H9 (cell line): ENCODE data around the gene PARD3. TPM values are rescaled to one million over a fixed set of nuclear protein-coding genes. Genes with fewer than 3 reads are reported as not detected.

ENCODE experiments used
- DNase-seq: peaks from one replicate; pipeline ENCODE4 v3.0.0-alpha.2; 2017
- H2AFZ ChIP-seq: one replicate; pipeline ENCODE4 v1.6.1; 2013; ENCODE audit warnings: mild to moderate bottlenecking, low read length, control low read depth, moderate library complexity
- H2AK5ac ChIP-seq: 2 replicates; pipeline ENCODE4 v1.6.1; 2013; ENCODE audit warnings: low read length, control low read depth, mixed read lengths; ENCODE audit not compliant: insufficient read length
- H2BK120ac ChIP-seq: one replicate; pipeline ENCODE4 v1.6.1; 2013; ENCODE audit warnings: low read depth, mild to moderate bottlenecking, low read length, control low read depth, inconsistent platforms; ENCODE audit not compliant: poor library complexity, severe bottlenecking
- H2BK12ac ChIP-seq: 2 replicates; pipeline ENCODE4 v1.6.1; 2013; ENCODE audit warnings: low read length, control low read depth, mixed read lengths, low read depth; ENCODE audit not compliant: insufficient read length
- H2BK15ac ChIP-seq: 2 replicates; pipeline ENCODE4 v1.6.1; 2013; ENCODE audit warnings: low read depth, low read length, control low read depth
- H2BK20ac ChIP-seq: one replicate; pipeline ENCODE4 v1.6.1; 2013; ENCODE audit warnings: low read depth, mild to moderate bottlenecking, low read length, control low read depth, inconsistent platforms; ENCODE audit not compliant: poor library complexity, severe bottlenecking
- H2BK5ac ChIP-seq: 2 replicates; pipeline ENCODE4 v1.6.1; 2013; ENCODE audit warnings: low read length, control low read depth, mixed read lengths; ENCODE audit not compliant: insufficient read length
- H3K14ac ChIP-seq: 2 replicates; pipeline ENCODE4 v1.6.1; 2013; ENCODE audit warnings: low read length, control low read depth; ENCODE audit not compliant: insufficient read depth
- H3K18ac ChIP-seq: 2 replicates; pipeline ENCODE4 v1.6.1; 2013; ENCODE audit warnings: low read depth, mild to moderate bottlenecking, mixed read lengths, low read length, control low read depth; ENCODE audit not compliant: insufficient read length
- H3K23ac ChIP-seq: 2 replicates; pipeline ENCODE4 v1.6.1; 2013; ENCODE audit warnings: low read length, control low read depth, mixed read lengths, low read depth; ENCODE audit not compliant: insufficient read length
- H3K23me2 ChIP-seq: 2 replicates; pipeline ENCODE4 v1.6.1; 2013; ENCODE audit warnings: low read depth, mild to moderate bottlenecking, mixed read lengths, low read length, control low read depth; ENCODE audit not compliant: insufficient read length, poor library complexity, severe bottlenecking
- H3K27ac ChIP-seq: 2 replicates; pipeline ENCODE4 v1.5.1; 2013; ENCODE audit warnings: low read length, control low read depth, mixed read lengths, low read depth; ENCODE audit not compliant: insufficient read length
- H3K27me3 ChIP-seq: 2 replicates; pipeline ENCODE4 v1.6.1; 2013; ENCODE audit warnings: low read length, control low read depth, inconsistent platforms; ENCODE audit not compliant: insufficient read depth
- H3K4ac ChIP-seq: 2 replicates; pipeline ENCODE4 v1.6.1; 2013; ENCODE audit warnings: low read depth, mild to moderate bottlenecking, control low read depth, inconsistent platforms, low read length, moderate library complexity
- H3K4me1 ChIP-seq: 2 replicates; pipeline ENCODE4 v1.6.1; 2013; ENCODE audit warnings: low read length, control low read depth, inconsistent platforms; ENCODE audit not compliant: insufficient read depth
- H3K4me2 ChIP-seq: 2 replicates; pipeline ENCODE4 v1.6.1; 2013; ENCODE audit warnings: low read length, control low read depth, mixed read lengths; ENCODE audit not compliant: insufficient read length, insufficient read depth
- H3K56ac ChIP-seq: 2 replicates; pipeline ENCODE4 v1.6.1; 2013; ENCODE audit warnings: low read depth, mild to moderate bottlenecking, mixed read lengths, low read length, control low read depth; ENCODE audit not compliant: insufficient read length
- H3K79me1 ChIP-seq: 2 replicates; pipeline ENCODE4 v1.6.1; 2013; ENCODE audit warnings: low read depth, mild to moderate bottlenecking, moderate library complexity, low read length, control low read depth, inconsistent platforms; ENCODE audit not compliant: insufficient read depth, poor library complexity, severe bottlenecking
- H3K79me2 ChIP-seq: 2 replicates; pipeline ENCODE4 v1.6.1; 2013; ENCODE audit warnings: low read length, control low read depth, inconsistent platforms; ENCODE audit not compliant: insufficient read depth
- H3K9ac ChIP-seq: 2 replicates; pipeline ENCODE4 v1.6.1; 2013; ENCODE audit warnings: low read length, control low read depth, mixed read lengths; ENCODE audit not compliant: insufficient read length; ENCODE audit errors: extremely low read depth
- H3K9me3 ChIP-seq: one replicate; pipeline ENCODE4 v1.6.1; 2013; ENCODE audit warnings: low read depth, low read length, inconsistent platforms; ENCODE audit not compliant: control insufficient read depth
- H3T11ph ChIP-seq: one replicate; pipeline ENCODE4 v1.6.1; 2013; ENCODE audit warnings: mild to moderate bottlenecking, low read length, control low read depth, inconsistent platforms
- H4K20me1 ChIP-seq: one replicate; pipeline ENCODE4 v1.6.1; 2013; ENCODE audit not compliant: control insufficient read depth, insufficient read length, insufficient read depth
- H4K5ac ChIP-seq: 2 replicates; pipeline ENCODE4 v1.6.1; 2013; ENCODE audit warnings: low read depth, mild to moderate bottlenecking, mixed read lengths, low read length, control low read depth; ENCODE audit not compliant: insufficient read length
- H4K8ac ChIP-seq: replicated peaks from 2 replicates; pipeline ENCODE4 v1.6.1; 2013; ENCODE audit warnings: low read length, control low read depth, mixed read lengths, low read depth; ENCODE audit not compliant: insufficient read length
- H4K91ac ChIP-seq: 2 replicates; pipeline ENCODE4 v1.6.1; 2013; ENCODE audit warnings: low read depth, mild to moderate bottlenecking, moderate library complexity, mixed read lengths, low read length, control low read depth; ENCODE audit not compliant: insufficient read length
- H3K27ac Mint-ChIP-seq, 3 experiments: 2 replicates in 2 of 3; 3 replicates in 1 of 3; pipeline ENCODE4 v1.8.0; 2020 to 2021; ENCODE audit warnings: mixed read lengths in 3 of 3, mild to moderate bottlenecking in 1 of 3, moderate library complexity in 1 of 3
- H3K27me3 Mint-ChIP-seq: 2 replicates; pipeline ENCODE4 v1.8.0; 2021; ENCODE audit warnings: low read depth, mild to moderate bottlenecking, moderate library complexity, mixed read lengths
- H3K36me3 Mint-ChIP-seq, 3 experiments: 2 replicates in 2 of 3; 3 replicates in 1 of 3; pipeline ENCODE4 v1.8.0; 2020 to 2021; ENCODE audit warnings: low read depth in 3 of 3, mixed read lengths in 3 of 3; ENCODE audit not compliant: insufficient read depth in 1 of 3
- H3K4me1 Mint-ChIP-seq, 2 experiments: 2 replicates each; pipeline ENCODE4 v1.8.0; 2020; ENCODE audit warnings: mixed read lengths in 2 of 2
- H3K4me3 Mint-ChIP-seq, 2 experiments: 2 replicates in 1 of 2; 3 replicates in 1 of 2; pipeline ENCODE4 v1.8.0; 2020 to 2021; ENCODE audit warnings: mild to moderate bottlenecking in 2 of 2, mixed read lengths in 2 of 2, moderate library complexity in 1 of 2
- H3K9me3 Mint-ChIP-seq, 2 experiments: 2 replicates in 1 of 2; 3 replicates in 1 of 2; pipeline ENCODE4 v1.8.0; 2020; ENCODE audit warnings: mild to moderate bottlenecking in 2 of 2, mixed read lengths in 2 of 2, moderate library complexity in 1 of 2
- CTCF ChIP-seq: fragments of 200-600 bp; sonication (generic); conservative IDR thresholded peaks from 3 replicates; pipeline ENCODE4 v1.8.0; 2021; ENCODE audit warnings: antibody characterized with exemption, mild to moderate bottlenecking
- WGBS: extraction: QIAGEN DNeasy Blood & Tissue Kit; methylation state at CpG from one replicate; pipeline ENCODE4 v1.1.7; 2013; ENCODE audit warnings: missing lambda C conversion rate, low lambda C conversion rate, mixed read lengths; ENCODE audit not compliant: insufficient read length; ENCODE audit errors: extremely low coverage; 5-methylcytosine and 5-hydroxymethylcytosine counted together
- total RNA-seq: library from RNA; stranded (reverse); gene quantifications from 2 replicates; pipeline ENCODE4 v1.2.1, GENCODE V29; 2021

PARD3 gene
- total RNA-seq, 1 experiment from 2014 or later, result 44.7 TPM

- H3T11ph ChIP-seq, result no peak overlapping the region
- H3K4me2 ChIP-seq, result no peak overlapping the region
- no peak overlapping the region for H3K18ac ChIP-seq
- H2BK120ac ChIP-seq, result no peak overlapping the region
- no peak overlapping the region for H4K8ac ChIP-seq
- no peak overlapping the region for H3K14ac ChIP-seq
- no peaks in the 10 kb centered on the region for H3K27me3 Mint-ChIP-seq
- H3K27ac Mint-ChIP-seq, result no peak overlapping the region
- H3K56ac ChIP-seq, result no peak overlapping the region
- no peak overlapping the region for H3K27ac ChIP-seq
- H3K4me1 Mint-ChIP-seq, result peaks cover 34 to 37% of the 10 kb centered on the region in 2 experiments
- no peak overlapping the region for H2BK20ac ChIP-seq
- no peaks in the 10 kb centered on the region for H4K20me1 ChIP-seq
- no peak for TF ChIP-seq CTCF
- H3K23me2 ChIP-seq, result no peaks in the 10 kb centered on the region
- H3K23ac ChIP-seq, result no peak overlapping the region
- no peaks in the 10 kb centered on the region for H3K27me3 ChIP-seq
- no peak overlapping the region for H3K4ac ChIP-seq
- H3K79me1 ChIP-seq, result no peaks in the 10 kb centered on the region
- H3K4me3 Mint-ChIP-seq, result no peak overlapping the region
- H3K9me3 ChIP-seq, result no peaks in the 10 kb centered on the region
- no peaks in the 10 kb centered on the region for H3K9me3 Mint-ChIP-seq
- H4K91ac ChIP-seq, result no peak overlapping the region
- no peak overlapping the region for H2BK12ac ChIP-seq
- WGBS, result no CpG with 5 or more reads among the region's 2 CpGs
- DNase-seq, result no peak
- H2AFZ ChIP-seq, result no peak overlapping the region
- H2BK5ac ChIP-seq, result no peak overlapping the region
- H2AK5ac ChIP-seq, result no peak overlapping the region
- no peak overlapping the region for H2BK15ac ChIP-seq
- H3K9ac ChIP-seq, result no peak overlapping the region
- H3K36me3 Mint-ChIP-seq, result 0 out of 7 replicates have a peak, but pooled peaks cover 0 to 3% (median 0%) of the 10 kb centered on the region in 3 experiments
- H3K79me2 ChIP-seq, result peaks cover 18% of the 10 kb centered on the region; the same call in 1 of the 2 replicates
- H3K4me1 ChIP-seq, result peaks cover 7% of the 10 kb centered on the region; the same call in 1 of the 2 replicates
- no peak overlapping the region for H4K5ac ChIP-seq
These were observed 38.9 kb downstream of the PARD3 start for GRCh38 chr10:34776090-34776690.
